Tibial nerve (tissue), 4 donors: ENCODE data around the gene SGPP1. TPM values are rescaled to one million over a fixed set of nuclear protein-coding genes. Genes with fewer than 3 reads are reported as not detected.
"Not testable (repeated sequence)": the region's sequence is repeated elsewhere in the genome, so short reads cannot be mapped to it uniquely, and the experiment has no call there.

Experiments
- DNase-seq, 2 donors: peaks; one replicate each; pipeline ENCODE4 v3.0.0-alpha.2; 2019; ENCODE audit warnings: low spot score in 2 of 2
- H3K27ac ChIP-seq, 4 donors: fragments of 200-600 bp; sonication (generic) in 3 of 4; one replicate each; pipeline ENCODE4 v1.5.1; 2017 to 2019; ENCODE audit warnings: mild to moderate bottlenecking in 1 of 4
- H3K27me3 ChIP-seq, 2 donors: fragments of 200-600 bp; sonication (generic) in 1 of 2; one replicate each; pipeline versions ENCODE4 v1.5.1 to v1.6.0; 2017 to 2019
- H3K36me3 ChIP-seq, 3 donors: fragments of 200-600 bp; sonication (generic); one replicate each; pipeline ENCODE4 v1.5.1; 2018 to 2019
- H3K4me1 ChIP-seq, 4 donors: fragments of 200-600 bp; sonication (generic) in 3 of 4; one replicate each; pipeline ENCODE4 v1.5.1; 2017 to 2019
- H3K4me3 ChIP-seq, 4 donors: fragments of 200-600 bp; sonication (generic) in 3 of 4; one replicate each; pipeline ENCODE4 v1.5.1; 2017 to 2019; ENCODE audit warnings: mild to moderate bottlenecking in 1 of 4, moderate library complexity in 1 of 4
- H3K9me3 ChIP-seq, 4 donors: fragments of 200-600 bp; sonication (generic) in 3 of 4; one replicate each; pipeline ENCODE4 v1.5.1; 2017 to 2019
- EP300 ChIP-seq, 2 donors: sonication (generic); formaldehyde crosslinking; IDR thresholded peaks; one replicate each; pipeline ENCODE4 v1.6.1; 2017; ENCODE audit warnings: antibody characterized with exemption in 2 of 2, mild to moderate bottlenecking in 1 of 2
- POLR2A ChIP-seq, 2 donors: fragments of 450-650 bp; IDR thresholded peaks; one replicate each; pipeline ENCODE4 v1.6.1; 2017; ENCODE audit warnings: antibody characterized with exemption in 2 of 2, mild to moderate bottlenecking in 2 of 2, moderate library complexity in 2 of 2
- WGBS, 2 donors: methylation state at CpG; one replicate each; pipeline ENCODE4 v1.1.5; 2018; 5-methylcytosine and 5-hydroxymethylcytosine counted together
- small RNA-seq: library from RNA; depleted of rRNA; stranded (forward); fragments of <200 nt; gene quantifications from one replicate; pipeline ENCODE3, GENCODE V24; 2016
- total RNA-seq, 4 donors: library from RNA; depleted of rRNA; stranded (reverse); fragments of >200 nt; gene quantifications; one replicate each; pipeline ENCODE4 v1.1.0, GENCODE V29; 2016
- TF ChIP-seq, protein P1 (sequence below), 5 experiments: fragments of 200-600 bp in 3 of 5; fragments of 450-650 bp in 2 of 5; sonication (generic) in 3 of 5; IDR thresholded peaks; one replicate each; pipeline ENCODE4 v1.5.1; 2016 to 2019; ENCODE audit warnings: antibody characterized with exemption in 5 of 5, mild to moderate bottlenecking in 3 of 5, moderate library complexity in 2 of 5

SGPP1 gene
- total RNA-seq, 4 donors from 2014 or later: 31.2 to 43.5 (median 35.3) TPM

DNA sequence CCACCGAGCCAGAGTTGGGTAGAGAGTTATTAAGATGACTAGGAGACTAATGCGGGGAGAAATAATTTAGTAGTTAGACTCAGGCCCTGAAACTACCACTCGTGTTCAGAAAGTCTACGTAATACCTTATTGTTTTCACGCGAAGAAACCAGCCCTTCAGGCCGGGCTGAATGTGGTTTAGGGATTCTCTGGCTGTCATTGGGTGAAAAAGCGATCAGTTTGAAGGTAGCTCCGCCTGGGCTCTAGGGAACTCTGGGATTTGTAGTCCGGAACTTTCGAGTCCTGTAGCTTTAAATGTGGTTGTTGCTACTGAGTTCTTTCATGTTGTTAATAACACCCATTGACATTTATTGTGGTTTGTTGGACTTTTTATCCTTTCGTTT lies 85.6 kb downstream of the SGPP1 start:
- peak overlapping the region; percentile 83 to 98 (median 90) for H3K27ac ChIP-seq
- peak in 1 of 2 donors; percentile 2 for TF ChIP-seq POLR2A (IDR thresholded peaks at IDR 0.05)
- TF ChIP-seq, protein P1, sequence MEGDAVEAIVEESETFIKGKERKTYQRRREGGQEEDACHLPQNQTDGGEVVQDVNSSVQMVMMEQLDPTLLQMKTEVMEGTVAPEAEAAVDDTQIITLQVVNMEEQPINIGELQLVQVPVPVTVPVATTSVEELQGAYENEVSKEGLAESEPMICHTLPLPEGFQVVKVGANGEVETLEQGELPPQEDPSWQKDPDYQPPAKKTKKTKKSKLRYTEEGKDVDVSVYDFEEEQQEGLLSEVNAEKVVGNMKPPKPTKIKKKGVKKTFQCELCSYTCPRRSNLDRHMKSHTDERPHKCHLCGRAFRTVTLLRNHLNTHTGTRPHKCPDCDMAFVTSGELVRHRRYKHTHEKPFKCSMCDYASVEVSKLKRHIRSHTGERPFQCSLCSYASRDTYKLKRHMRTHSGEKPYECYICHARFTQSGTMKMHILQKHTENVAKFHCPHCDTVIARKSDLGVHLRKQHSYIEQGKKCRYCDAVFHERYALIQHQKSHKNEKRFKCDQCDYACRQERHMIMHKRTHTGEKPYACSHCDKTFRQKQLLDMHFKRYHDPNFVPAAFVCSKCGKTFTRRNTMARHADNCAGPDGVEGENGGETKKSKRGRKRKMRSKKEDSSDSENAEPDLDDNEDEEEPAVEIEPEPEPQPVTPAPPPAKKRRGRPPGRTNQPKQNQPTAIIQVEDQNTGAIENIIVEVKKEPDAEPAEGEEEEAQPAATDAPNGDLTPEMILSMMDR (IDR thresholded peaks at IDR 0.05): no peak
- peak in 1 of 2 donors; percentile 21 for TF ChIP-seq EP300 (IDR thresholded peaks at IDR 0.05)
- no peaks in the 10 kb centered on the region for H3K36me3 ChIP-seq
- DNase-seq: peak; percentile 63 to 88
- H3K4me3 ChIP-seq: peak overlapping the region; percentile 33 to 81 (median 70)
- no peaks in the 10 kb centered on the region for H3K9me3 ChIP-seq
- H3K27me3 ChIP-seq: no peaks in the 10 kb centered on the region
- H3K4me1 ChIP-seq: peaks cover 0 to 29% (median 7%) of the 10 kb centered on the region in 4 donors
- WGBS, 2 donors: 0% methylated on average over 12 of the region's 12 CpGs

- Histone ChIP-seq H3K36me3 (no peaks in the 10 kb centered on the region), H3K27me3 (no peaks in the 10 kb centered on the region), H3K9me3 (peaks cover 0 to 4% (median 0%) of the 10 kb centered on the region in 4 donors), H3K4me1 (peaks cover 0 to 29% (median 7%) of the 10 kb centered on the region in 4 donors), H3K27ac (peak within 1 kb of the TSS; percentile 83 to 98 (median 92)), H3K4me3 (peak within 1 kb of the TSS; percentile 54 to 81 (median 70))
- DNase-seq: peak; percentile 89 to 96
- peak; percentile 35 to 88 for TF ChIP-seq EP300 (IDR thresholded peaks at IDR 0.05)
- TF ChIP-seq, protein P1 (IDR thresholded peaks at IDR 0.05): peak; percentile 69 to 88 (median 75)
- TF ChIP-seq POLR2A (IDR thresholded peaks at IDR 0.05): peak in 1 of 2 donors; percentile 79
- WGBS, 2 donors: 0% methylated on average over 51 to 60 of the region's 60 CpGs
Observed at GRCh38 chr14:63641473-63642228, 86.2 kb downstream of the SGPP1 start, which contains the start of gene WDR89. Gene WDR89, minus strand, starts transcription at chr14:63641871. Its CDS starts 41,929 bp downstream, at chr14:63599942.

DNA sequence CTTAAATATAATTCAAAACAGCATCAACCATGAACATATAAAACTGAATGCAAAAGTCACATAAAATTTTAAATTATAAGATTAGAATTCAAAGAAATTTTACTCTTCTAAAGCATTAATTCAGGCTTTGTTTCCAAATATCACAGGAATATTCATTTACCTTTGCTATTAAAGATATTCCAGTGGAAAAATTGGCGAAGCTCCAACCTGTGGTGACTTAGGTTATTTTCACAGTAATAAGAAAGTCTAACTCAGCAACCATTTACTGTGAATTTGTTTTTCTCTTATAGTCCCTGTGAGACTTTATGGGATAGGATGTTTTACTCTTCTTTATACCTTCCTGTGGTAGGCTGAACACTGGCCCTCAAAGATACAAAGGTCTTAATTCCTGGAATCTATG lies 89.4 kb downstream of the SGPP1 start:
- Histone ChIP-seq H3K4me3 (no peak overlapping the region), H3K4me1 (peaks cover 0 to 27% (median 7%) of the 10 kb centered on the region in 4 donors)
- WGBS, 2 donors: 93 to 96% methylated on average over 1 of the region's 1 CpG

GRCh38 chr14:63636094-63636635 lies 91.7 kb downstream of the SGPP1 start:
- 91 to 97% methylated on average over 4 of the region's 4 CpGs for whole genome bisulfite sequencing, 2 donors
- H3K27me3 ChIP-seq, DNase-seq, H3K36me3 ChIP-seq, H3K4me3 ChIP-seq, H3K27ac ChIP-seq: not testable (repeated sequence)
- Histone ChIP-seq H3K9me3 (peaks cover 0 to 25% (median 5%) of the 10 kb centered on the region in 4 donors), H3K4me1 (peaks cover 0 to 18% (median 5%) of the 10 kb centered on the region in 4 donors)

More for the DNA sequence above, 89.4 kb downstream of the SGPP1 start:
- Histone ChIP-seq H3K27ac (no peak overlapping the region), H3K36me3 (no peaks in the 10 kb centered on the region), H3K9me3 (peaks cover 0 to 25% (median 5%) of the 10 kb centered on the region in 4 donors), H3K27me3 (no peaks in the 10 kb centered on the region)
- no peak for DNase-seq
- TF ChIP-seq POLR2A (IDR thresholded peaks at IDR 0.05) (no peak), EP300 (IDR thresholded peaks at IDR 0.05) (no peak)
- TF ChIP-seq, protein P1 (IDR thresholded peaks at IDR 0.05): no peak

Small RNA genes lying within 50 kb of the gene (small RNA-seq; reads per million reads assigned to genes)
- gene AL161670.1 (not detected), gene RF00012 (not detected), gene RNU7-116P (not detected)

Other genes starting within 250 kb of the SGPP1 start
- gene PPP2R5E, start 184.7 kb downstream of the SGPP1 start, total RNA-seq: 10 to 100 TPM; 22.9 to 24.7 (median 23.8) TPM
- gene WDR89, start 86.2 kb downstream of the SGPP1 start, total RNA-seq: 1 to 10 TPM; 5.9 to 9.4 (median 7.5) TPM
- gene SYNE2, start 124.9 kb upstream of the SGPP1 start, total RNA-seq: 100 to 1,000 TPM; 212 to 378 (median 285) TPM